G401 (cell line): Measurements from ENCODE around the gene BPIFB1. TPM values are rescaled to one million over a fixed set of nuclear protein-coding genes. Genes with fewer than 3 reads are reported as not detected.

Experiments
- DNase-seq: peaks from one replicate; pipeline ENCODE4 v3.0.0-alpha.2; 2015; ENCODE audit warnings: low spot score
- in situ Hi-C: cut with HindIII; loops from 2 replicates; pipeline ENCODE4 v1.10.0; 2016; ENCODE audit warnings: low sequenced_read_pairs, mixed read lengths
- total RNA-seq: library from RNA; depleted of rRNA; stranded (reverse); fragments of >200 nt; shearing (Covaris generic); gene quantifications from 2 replicates; pipeline ENCODE4 v1.2.3, GENCODE V29; 2014

BPIFB1 gene
- total RNA-seq, 1 experiment from 2014 or later, result not detected

- in situ Hi-C loops, result no loop called here
Observed at GRCh38 chr20:33313686-33314314, 30.8 kb downstream of the BPIFB1 start.

DNA sequence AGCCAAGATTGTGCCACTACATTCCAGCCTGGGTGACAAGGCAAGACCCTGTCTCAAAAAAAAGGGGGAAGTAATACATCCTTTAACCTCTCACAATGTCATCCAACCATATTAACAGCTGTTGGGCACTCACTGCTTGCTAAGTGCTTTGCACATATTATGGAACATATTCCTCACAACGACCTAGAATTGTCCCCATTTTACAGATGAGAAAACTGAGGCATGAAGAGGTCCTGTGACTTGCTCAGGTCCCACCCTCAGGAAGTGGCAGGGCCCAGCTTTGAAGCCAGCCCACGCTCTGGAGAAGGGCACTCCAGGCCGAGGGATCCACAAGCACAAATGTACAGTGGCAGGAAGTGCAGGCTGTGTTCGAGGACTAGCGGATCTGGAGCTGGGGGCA lies 33.3 kb downstream of the BPIFB1 start:
- in situ Hi-C loops, result no loop called here
- DNase-seq, result no peak

More at GRCh38 chr20:33313686-33314314, 30.8 kb downstream of the BPIFB1 start:
- no peak for DNase-seq

DNA sequence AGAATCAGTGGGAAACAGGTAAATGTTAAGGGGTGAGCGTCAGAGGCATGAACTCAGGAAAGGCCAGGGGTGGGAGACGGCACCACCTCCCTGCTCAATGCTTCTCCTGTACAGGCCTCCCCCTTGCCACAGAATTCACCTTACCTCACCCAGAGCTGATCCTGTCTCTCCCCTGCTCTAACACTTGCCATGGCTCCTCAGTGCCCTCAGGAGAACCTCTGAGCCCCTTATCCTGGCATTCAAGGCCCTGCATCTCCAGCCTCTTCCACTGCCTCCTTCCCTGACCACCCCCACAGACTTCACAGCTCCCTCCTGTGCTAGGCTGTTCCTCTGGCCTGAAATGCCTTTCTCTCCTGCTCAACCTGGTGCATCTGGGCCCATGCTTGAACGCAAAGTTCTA lies 33.9 kb downstream of the BPIFB1 start:
- in situ Hi-C loops, result no loop called here

DNA sequence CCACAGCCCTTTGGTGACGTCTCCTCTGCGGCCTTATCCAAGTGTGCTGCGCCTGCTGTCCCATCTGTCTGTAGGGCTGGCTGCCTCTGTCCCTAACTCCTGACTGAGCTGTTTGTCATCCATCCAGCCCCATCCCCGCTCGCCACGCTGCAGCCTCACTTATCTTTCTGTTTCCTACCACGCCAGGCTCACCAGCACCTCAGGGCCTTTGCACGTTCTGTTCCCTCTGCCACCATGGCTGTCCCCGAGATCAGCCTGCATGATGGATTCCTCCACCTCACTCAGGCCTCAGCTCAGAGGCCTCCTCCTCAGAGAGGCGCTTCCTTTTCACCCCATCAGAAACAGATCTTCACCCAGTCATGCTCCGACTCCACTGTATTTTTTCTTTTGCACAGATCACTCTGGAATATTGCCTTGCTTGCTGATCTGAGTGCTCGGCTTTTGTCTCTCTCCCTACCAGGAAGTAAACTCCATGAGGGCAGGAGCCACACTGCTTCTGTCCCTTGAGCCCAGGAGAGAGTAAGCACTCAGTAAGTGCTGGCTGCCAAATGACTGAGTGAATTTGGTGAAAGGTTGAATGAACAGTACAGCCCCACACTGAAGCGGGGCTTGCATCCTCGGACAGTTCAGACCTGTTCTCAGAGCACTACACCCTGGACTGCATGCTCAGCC lies 34.5 kb downstream of the BPIFB1 start:
- in situ Hi-C loops, result no loop called here
- DNase-seq, result no peak

More for the DNA sequence above, 33.9 kb downstream of the BPIFB1 start:
- DNase-seq, result no peak

GRCh38 chr20:33318096-33318429 lies 35.0 kb downstream of the BPIFB1 start:
- DNase-seq, result no peak
- in situ Hi-C loops, result no loop called here

DNA sequence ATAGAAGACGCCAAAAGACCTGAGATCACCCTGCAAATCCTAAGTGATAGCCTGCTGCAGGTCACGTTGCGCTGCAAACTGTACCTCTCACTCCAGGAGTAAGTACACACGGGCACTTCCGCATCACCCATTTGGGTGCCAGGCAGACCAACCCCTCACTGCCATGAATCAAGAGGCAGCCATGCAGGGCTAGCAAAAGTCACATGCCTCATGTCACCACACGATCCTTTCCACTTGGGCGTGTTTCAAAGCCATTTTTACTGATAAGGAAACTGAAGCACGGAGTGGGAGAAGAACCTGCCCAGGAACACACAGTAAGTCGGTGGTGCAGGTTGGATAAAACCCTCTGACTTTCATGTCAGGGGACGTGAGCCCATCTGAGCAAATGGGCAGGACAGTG lies 37.0 kb downstream of the BPIFB1 start:
- in situ Hi-C loops, result no loop called here
- DNase-seq, result no peak

DNA sequence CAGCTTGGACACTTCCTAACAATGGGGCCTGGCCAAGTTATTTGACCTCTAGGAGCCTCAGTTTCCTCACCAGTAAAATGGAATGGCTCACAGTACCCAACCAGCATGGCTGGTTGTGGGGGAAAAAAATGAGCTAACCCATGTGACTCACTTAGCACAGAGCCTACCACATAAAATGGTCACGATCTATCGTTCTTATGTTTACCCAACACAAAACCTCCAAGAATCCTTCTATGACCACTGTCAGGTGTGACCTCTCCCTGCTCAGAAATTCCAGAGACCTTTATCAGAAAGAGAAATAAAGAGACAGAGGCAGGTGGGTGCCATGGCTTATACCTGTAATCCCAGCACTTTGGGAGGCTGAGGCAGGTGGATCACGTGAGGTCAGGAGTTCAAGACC lies 39.4 kb downstream of the BPIFB1 start:
- in situ Hi-C loops, result no loop called here
- no peak for DNase-seq

GRCh38 chr20:33323236-33323635 lies 40.2 kb downstream of the BPIFB1 start:
- no peak for DNase-seq
- in situ Hi-C loops, result no loop called here

- no peak for DNase-seq
- in situ Hi-C loops, result no loop called here
Observed at GRCh38 chr20:33325350-33325749, 42.3 kb downstream of the BPIFB1 start.

- no peak for DNase-seq
- in situ Hi-C loops, result no loop called here
Observed at GRCh38 chr20:33328157-33329137, 45.4 kb downstream of the BPIFB1 start.

- in situ Hi-C loops, result no loop called here
- no peak for DNase-seq
Observed at GRCh38 chr20:33332905-33333456, 50.0 kb downstream of the BPIFB1 start.

DNA sequence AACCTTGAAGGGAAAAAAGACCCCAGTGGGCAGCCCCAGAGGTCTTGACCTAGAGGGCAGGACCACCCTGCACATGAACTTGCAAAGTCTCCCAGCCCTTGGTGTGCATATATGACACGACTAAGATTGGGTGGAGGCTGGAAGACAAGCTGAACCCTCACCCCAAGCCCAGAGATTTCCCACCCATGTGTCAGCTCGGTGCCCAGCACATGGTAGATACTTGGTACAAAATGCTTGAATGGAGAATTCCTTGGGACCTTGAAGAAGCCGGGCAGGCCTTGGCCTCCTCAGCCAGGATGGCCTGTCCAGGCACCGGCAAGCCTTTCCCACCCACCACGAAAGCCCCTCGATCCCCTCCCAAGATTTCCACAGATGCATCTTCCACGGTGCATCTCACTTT lies 50.6 kb downstream of the BPIFB1 start:
- in situ Hi-C loops, result no loop called here
- no peak for DNase-seq

- DNase-seq, result no peak
- in situ Hi-C loops, result no loop called here
Observed at GRCh38 chr20:33334111-33334510, 51.1 kb downstream of the BPIFB1 start.

GRCh38 chr20:33336375-33336774 lies 53.4 kb downstream of the BPIFB1 start:
- in situ Hi-C loops, result no loop called here
- no peak for DNase-seq

GRCh38 chr20:33337119-33337518 lies 54.1 kb downstream of the BPIFB1 start:
- in situ Hi-C loops, result no loop called here
- DNase-seq, result no peak

DNA sequence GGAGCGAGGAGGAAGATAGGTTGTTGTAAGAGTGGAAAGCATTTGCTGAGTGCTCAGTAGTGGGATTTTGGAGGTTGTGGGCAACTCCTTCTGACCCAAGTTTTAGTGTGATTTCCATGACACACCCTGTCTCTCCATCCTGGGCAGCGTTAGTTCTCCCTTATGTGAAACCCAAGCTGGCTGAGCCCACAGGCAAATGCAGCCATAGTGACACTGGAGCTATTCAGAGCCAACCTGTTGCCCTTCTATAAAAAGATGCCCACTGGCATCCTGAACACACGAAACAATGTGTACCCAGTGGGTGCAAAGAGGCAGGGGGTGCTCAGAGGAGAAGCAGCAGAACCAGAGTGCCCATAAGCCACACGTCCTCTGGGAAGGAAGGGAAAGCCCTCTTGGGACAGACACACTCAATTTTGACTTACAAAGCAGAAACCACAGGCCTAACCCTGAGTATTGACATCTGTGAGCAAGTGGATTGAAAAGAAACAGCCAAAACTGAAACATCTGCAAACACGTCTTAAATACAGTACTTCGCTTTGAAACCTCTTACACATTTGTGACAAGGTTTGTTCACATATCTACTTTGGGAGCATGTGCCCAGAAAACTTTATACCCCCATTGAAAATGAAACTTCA lies 54.6 kb downstream of the BPIFB1 start:
- in situ Hi-C loops, result no loop called here

DNA sequence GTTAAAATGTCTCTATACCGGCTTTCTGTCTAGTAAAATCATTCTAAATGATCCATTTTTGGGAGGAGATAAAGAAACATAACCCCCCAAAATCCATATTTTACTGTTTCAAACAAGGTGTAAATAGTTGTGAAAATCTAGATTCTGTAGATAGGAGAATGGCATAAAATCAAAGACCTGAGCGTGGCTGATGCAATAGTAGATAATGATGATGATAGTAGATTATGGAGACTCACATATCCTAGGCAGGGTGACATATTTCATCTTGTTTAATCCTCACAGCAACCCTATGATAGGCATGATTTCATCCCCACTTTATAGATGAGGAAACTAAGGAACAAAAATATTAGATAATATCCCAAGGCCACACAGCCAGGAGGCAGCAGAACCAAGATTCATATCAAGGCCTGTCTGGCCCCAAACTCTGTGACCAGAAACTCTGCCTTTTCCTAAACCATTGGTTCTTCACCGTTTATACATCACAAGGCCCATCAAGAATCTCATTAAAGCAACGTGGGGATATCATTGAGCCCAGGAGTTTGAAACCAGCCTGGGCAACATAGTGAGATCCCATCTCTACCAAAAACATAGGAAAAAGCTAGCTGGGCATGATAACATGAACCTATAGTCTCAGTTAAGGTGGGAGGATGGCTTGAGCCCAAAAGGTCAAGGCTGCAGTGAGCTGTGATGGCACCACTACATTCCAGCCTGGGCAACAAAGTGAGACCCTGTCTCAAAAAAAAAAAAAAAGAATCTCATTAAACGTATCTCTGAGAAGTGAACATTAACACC lies 55.6 kb downstream of the BPIFB1 start:
- in situ Hi-C loops, result no loop called here
- no peak for DNase-seq

More for the DNA sequence above, 54.6 kb downstream of the BPIFB1 start:
- DNase-seq, result no peak

DNA sequence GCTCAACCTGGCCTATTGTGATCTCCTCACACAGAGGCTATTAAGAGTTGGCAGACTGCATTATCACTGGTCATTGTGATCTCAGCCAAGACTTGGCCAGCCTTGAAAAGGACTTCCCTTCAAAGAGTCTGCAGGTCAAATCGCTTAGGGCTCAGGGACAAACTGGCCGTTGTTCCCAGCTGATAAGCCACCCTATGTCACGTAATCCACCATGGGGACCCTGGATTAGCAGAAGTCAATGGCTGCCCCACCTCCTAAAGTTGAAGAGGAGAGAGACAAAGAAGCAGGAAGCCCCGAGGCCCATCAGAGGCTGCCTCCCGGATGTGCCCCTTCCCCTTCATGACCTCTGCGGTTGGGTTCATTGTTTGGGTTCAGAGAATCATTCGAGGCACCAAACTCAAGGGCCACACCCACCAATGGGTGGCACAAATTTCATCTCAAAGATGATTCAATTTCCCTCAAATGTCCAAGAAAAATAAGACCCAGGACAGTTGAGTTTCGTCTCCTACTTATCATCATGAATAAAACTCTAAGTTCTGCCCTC lies 56.6 kb downstream of the BPIFB1 start:
- in situ Hi-C loops, result no loop called here
- no peak for DNase-seq
